Upper lobe of left lung (tissue), 6 donors: Measurements from ENCODE around the gene CDC40. TPM values are rescaled to one million over a fixed set of nuclear protein-coding genes. Genes with fewer than 3 reads are reported as not detected.
A peak's percentile ranks its signal among the peaks of the same experiment; 100 is the strongest.
"Not testable (repeated sequence)": the region's sequence is repeated elsewhere in the genome, so short reads cannot be mapped to it uniquely, and the experiment has no call there.

Experiments used
- ATAC-seq, 2 donors: fragments of 200-7000 bp; cut with Tn5 transposase; one replicate each; pipeline ENCODE4 v1.9.1; 2022; ENCODE audit warnings: mild to moderate bottlenecking in 2 of 2, moderate library complexity in 2 of 2; ENCODE audit not compliant: low FRiP score in 2 of 2
- DNase-seq, 2 donors: peaks; one replicate each; pipeline ENCODE4 v3.0.0-alpha.2; 2019 to 2020
- H3K27ac ChIP-seq, 4 donors: fragments of 200-600 bp; sonication (generic); one replicate each; pipeline ENCODE4 v1.5.1; 2016 to 2019
- H3K27me3 ChIP-seq, 4 donors: fragments of 200-600 bp; sonication (generic); one replicate each; pipeline ENCODE4 v1.5.1; 2017 to 2019
- H3K36me3 ChIP-seq, 4 donors: fragments of 200-600 bp; sonication (generic); one replicate each; pipeline ENCODE4 v1.5.1; 2016 to 2019
- H3K4me1 ChIP-seq, 4 donors: fragments of 200-600 bp; sonication (generic); one replicate each; pipeline ENCODE4 v1.5.1; 2018 to 2019
- H3K4me3 ChIP-seq, 4 donors: fragments of 200-600 bp; sonication (generic); one replicate each; pipeline ENCODE4 v1.5.1; 2017 to 2019; ENCODE audit warnings: mild to moderate bottlenecking in 2 of 4, moderate library complexity in 1 of 4
- H3K9me3 ChIP-seq, 4 donors: fragments of 200-600 bp; sonication (generic); one replicate each; pipeline ENCODE4 v1.5.1; 2018 to 2019
- EP300 ChIP-seq, 4 donors: sonication (generic); formaldehyde crosslinking; IDR thresholded peaks; one replicate each; pipeline ENCODE4 v1.5.1; 2017; ENCODE audit warnings: antibody characterized with exemption in 4 of 4, control low read depth in 2 of 4
- POLR2A ChIP-seq, 4 donors: fragments of 450-650 bp; IDR thresholded peaks; one replicate each; pipeline ENCODE4 v1.5.1; 2016 to 2017; ENCODE audit warnings: antibody characterized with exemption in 4 of 4, mild to moderate bottlenecking in 2 of 4
- POLR2AphosphoS5 ChIP-seq, 2 donors: sonication (generic); formaldehyde crosslinking; IDR thresholded peaks; one replicate each; pipeline ENCODE4 v1.5.1; 2017; ENCODE audit warnings: antibody characterized with exemption in 2 of 2
- WGBS, 2 donors: methylation state at CpG; one replicate each; pipeline ENCODE4 v1.1.5; 2017 to 2018; 5-methylcytosine and 5-hydroxymethylcytosine counted together
- total RNA-seq, 6 donors: library from RNA; depleted of rRNA in 4 of 6; stranded (reverse); fragments of >200 nt in 4 of 6; gene quantifications; one replicate each; pipeline versions ENCODE4 v1.1.0 to v1.2.1, GENCODE V29; 2016 to 2021
- TF ChIP-seq, protein P1 (sequence below), 6 experiments: fragments of 450-650 bp in 4 of 6; fragments of 200-600 bp in 2 of 6; sonication (generic) in 2 of 6; IDR thresholded peaks; one replicate each; pipeline ENCODE4 v1.5.1; 2016 to 2019; ENCODE audit warnings: antibody characterized with exemption in 6 of 6
- donor health status: DM: no; HTN: no; CAD: no; lungs with moderate emphysema.
- donor health status: DM: no; HTN: yes; CAD: no; lungs with severe emphysema.

CDC40 gene
- total RNA-seq, 6 donors from 2014 or later, result 10.0 to 34.5 (median 20.9) TPM

- Histone ChIP-seq H3K36me3 (peaks cover 0 to 23% (median 5%) of the 10 kb centered on the region in 4 donors), H3K27ac (peak overlapping the region in 1 of 4 donors; percentile 51), H3K4me1 (peaks cover 0 to 4% (median 2%) of the 10 kb centered on the region in 4 donors), H3K9me3 (no peaks in the 10 kb centered on the region), H3K4me3 (no peak overlapping the region), H3K27me3 (no peaks in the 10 kb centered on the region)
- DNase-seq (no peak), ATAC-seq (no peak)
- TF ChIP-seq POLR2AphosphoS5 (IDR thresholded peaks at IDR 0.05), result no peak
- no peak for TF ChIP-seq EP300 (IDR thresholded peaks at IDR 0.05)
- no peak for TF ChIP-seq POLR2A (IDR thresholded peaks at IDR 0.05)
- TF ChIP-seq, protein P1, sequence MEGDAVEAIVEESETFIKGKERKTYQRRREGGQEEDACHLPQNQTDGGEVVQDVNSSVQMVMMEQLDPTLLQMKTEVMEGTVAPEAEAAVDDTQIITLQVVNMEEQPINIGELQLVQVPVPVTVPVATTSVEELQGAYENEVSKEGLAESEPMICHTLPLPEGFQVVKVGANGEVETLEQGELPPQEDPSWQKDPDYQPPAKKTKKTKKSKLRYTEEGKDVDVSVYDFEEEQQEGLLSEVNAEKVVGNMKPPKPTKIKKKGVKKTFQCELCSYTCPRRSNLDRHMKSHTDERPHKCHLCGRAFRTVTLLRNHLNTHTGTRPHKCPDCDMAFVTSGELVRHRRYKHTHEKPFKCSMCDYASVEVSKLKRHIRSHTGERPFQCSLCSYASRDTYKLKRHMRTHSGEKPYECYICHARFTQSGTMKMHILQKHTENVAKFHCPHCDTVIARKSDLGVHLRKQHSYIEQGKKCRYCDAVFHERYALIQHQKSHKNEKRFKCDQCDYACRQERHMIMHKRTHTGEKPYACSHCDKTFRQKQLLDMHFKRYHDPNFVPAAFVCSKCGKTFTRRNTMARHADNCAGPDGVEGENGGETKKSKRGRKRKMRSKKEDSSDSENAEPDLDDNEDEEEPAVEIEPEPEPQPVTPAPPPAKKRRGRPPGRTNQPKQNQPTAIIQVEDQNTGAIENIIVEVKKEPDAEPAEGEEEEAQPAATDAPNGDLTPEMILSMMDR (IDR thresholded peaks at IDR 0.05), result no peak
- 87 to 97% methylated on average over 2 of the region's 2 CpGs for WGBS, 2 donors
Observed at GRCh38 chr6:110233770-110234374, 53.6 kb downstream of the CDC40 start.

- not testable (repeated sequence) for ATAC-seq, H3K4me1 ChIP-seq, H3K36me3 ChIP-seq, H3K4me3 ChIP-seq, H3K27me3 ChIP-seq, H3K27ac ChIP-seq, DNase-seq, H3K9me3 ChIP-seq
- 93 to 100% methylated on average over 1 of the region's 1 CpG for WGBS, 2 donors
Observed at GRCh38 chr6:110236007-110236406, 55.8 kb downstream of the CDC40 start.

DNA sequence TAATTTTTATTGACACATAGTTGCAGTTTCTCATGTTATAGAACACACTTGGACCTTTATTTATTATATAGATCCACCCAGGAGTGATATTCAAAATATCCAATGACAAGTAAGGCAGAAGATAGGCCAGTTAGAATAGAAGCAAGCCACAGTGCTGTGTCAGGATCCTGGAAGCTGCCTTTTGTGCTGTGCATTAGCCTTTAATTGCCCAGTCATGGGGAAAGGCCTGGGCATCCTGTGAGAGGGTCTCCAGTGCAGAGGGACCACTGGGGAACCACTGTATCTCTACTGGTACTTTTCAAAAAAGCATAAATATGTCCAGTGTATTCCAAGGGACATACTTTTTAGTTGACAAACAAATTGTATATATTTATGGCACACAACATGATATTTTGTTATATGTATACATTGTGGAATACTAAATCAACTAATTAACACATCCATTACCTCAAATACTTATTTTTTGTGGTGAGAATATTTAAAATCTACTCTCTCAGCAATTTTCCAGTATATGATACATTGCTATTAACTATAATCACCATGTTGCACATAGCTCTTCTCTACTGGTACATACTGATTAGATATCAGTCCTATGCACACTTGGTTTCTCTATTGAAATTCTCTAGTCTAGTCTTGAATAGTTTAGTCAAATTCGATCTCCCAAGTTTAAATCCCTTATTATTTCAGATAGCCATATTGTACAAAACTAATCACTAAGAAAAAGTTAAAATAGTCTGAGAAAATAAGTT, 59.5 kb downstream of the CDC40 start:
- Histone ChIP-seq H3K4me1 (no peaks in the 10 kb centered on the region), H3K36me3 (peaks cover 0 to 4% (median 0%) of the 10 kb centered on the region in 4 donors), H3K27me3 (no peaks in the 10 kb centered on the region)

GRCh38 chr6:110244621-110245020, 64.4 kb downstream of the CDC40 start:
- H3K36me3 ChIP-seq, ATAC-seq, H3K4me1 ChIP-seq, H3K4me3 ChIP-seq, DNase-seq, H3K9me3 ChIP-seq, H3K27me3 ChIP-seq, H3K27ac ChIP-seq: not testable (repeated sequence)
- WGBS, 2 donors, result 91 to 99% methylated on average over 3 of the region's 3 CpGs

More for the DNA sequence above, 59.5 kb downstream of the CDC40 start:
- no peak for TF ChIP-seq POLR2AphosphoS5 (IDR thresholded peaks at IDR 0.05)
- no peak for TF ChIP-seq EP300 (IDR thresholded peaks at IDR 0.05)
- TF ChIP-seq, protein P1 (IDR thresholded peaks at IDR 0.05), result no peak
- TF ChIP-seq POLR2A (IDR thresholded peaks at IDR 0.05), result no peak
- H3K4me3 ChIP-seq, result no peak overlapping the region
- no peak for DNase-seq
- ATAC-seq, result no peak
- WGBS, 2 donors, result 95 to 98% methylated on average over 1 of the region's 1 CpG
- H3K27ac ChIP-seq, result no peak overlapping the region
- H3K9me3 ChIP-seq, result no peaks in the 10 kb centered on the region

GRCh38 chr6:110246378-110246777, 66.2 kb downstream of the CDC40 start:
- WGBS, 2 donors, result 95 to 98% methylated on average over 3 of the region's 3 CpGs
- H3K27me3 ChIP-seq, result no peaks in the 10 kb centered on the region
- DNase-seq (no peak), ATAC-seq (no peak)
- peaks cover 0 to 2% (median 0%) of the 10 kb centered on the region in 4 donors for H3K36me3 ChIP-seq
- TF ChIP-seq POLR2A (IDR thresholded peaks at IDR 0.05), result no peak
- TF ChIP-seq POLR2AphosphoS5 (IDR thresholded peaks at IDR 0.05), result no peak
- TF ChIP-seq, protein P1 (IDR thresholded peaks at IDR 0.05), result no peak
- TF ChIP-seq EP300 (IDR thresholded peaks at IDR 0.05), result no peak
- H3K9me3 ChIP-seq, result no peaks in the 10 kb centered on the region
- no peak overlapping the region for H3K4me3 ChIP-seq
- H3K4me1 ChIP-seq, result no peaks in the 10 kb centered on the region
- no peak overlapping the region for H3K27ac ChIP-seq
